Loucy (cell line): ENCODE measurements around the gene SMARCB1.

Experiments
- H2AFZ ChIP-seq: fragments of 200-600 bp; sonication (generic); 2 replicates; pipeline ENCODE4 v1.6.0; 2016; ENCODE audit warnings: antibody characterized with exemption, mild to moderate bottlenecking, low read length, moderate library complexity
- H3F3A ChIP-seq: fragments of 200-600 bp; 2 replicates; pipeline ENCODE4 v1.6.0; 2016; ENCODE audit warnings: antibody characterized with exemption, low read depth, mild to moderate bottlenecking
- H3K27me3 ChIP-seq: fragments of 200-600 bp; sonication (generic); 2 replicates; pipeline ENCODE4 v1.6.1; 2014; ENCODE audit warnings: low read length, mild to moderate bottlenecking; ENCODE audit not compliant: insufficient read depth, poor library complexity, severe bottlenecking
- H3K36me3 ChIP-seq: fragments of 200-600 bp; sonication (generic); 2 replicates; pipeline ENCODE4 v1.6.1; 2016; ENCODE audit warnings: low read length; ENCODE audit not compliant: insufficient read depth
- H3K4me1 ChIP-seq: fragments of 200-600 bp; sonication (generic); 2 replicates; pipeline ENCODE4 v1.5.1; 2014; ENCODE audit warnings: low read length, mild to moderate bottlenecking; ENCODE audit not compliant: insufficient read depth, poor library complexity, severe bottlenecking
- H3K4me2 ChIP-seq: fragments of 200-600 bp; sonication (generic); 2 replicates; pipeline ENCODE4 v1.6.0; 2014; ENCODE audit warnings: antibody characterized with exemption, low read length, low read depth, mild to moderate bottlenecking; ENCODE audit not compliant: poor library complexity, severe bottlenecking
- H3K4me3 ChIP-seq: fragments of 200-600 bp; sonication (generic); 2 replicates; pipeline ENCODE4 v1.5.1; 2014; ENCODE audit warnings: low read length, mild to moderate bottlenecking, mixed read lengths; ENCODE audit not compliant: poor library complexity, severe bottlenecking
- H3K79me2 ChIP-seq: fragments of 200-600 bp; sonication (generic); 2 replicates; pipeline ENCODE4 v1.6.1; 2014; ENCODE audit warnings: low read length; ENCODE audit not compliant: insufficient read depth
- H3K9ac ChIP-seq: fragments of 200-600 bp; sonication (generic); 2 replicates; pipeline ENCODE4 v1.6.0; 2014; ENCODE audit warnings: mild to moderate bottlenecking, low read depth, low read length, moderate library complexity; ENCODE audit not compliant: poor library complexity, severe bottlenecking
- H3K9me2 ChIP-seq: fragments of 200-600 bp; sonication (generic); replicated peaks from 2 replicates; pipeline ENCODE4 v1.6.1; 2016; ENCODE audit warnings: low read depth, low read length, mixed read lengths
- H3K9me3 ChIP-seq: fragments of 200-600 bp; sonication (generic); 2 replicates; pipeline ENCODE4 v1.6.1; 2014; ENCODE audit warnings: mild to moderate bottlenecking, antibody characterized with exemption, low read length, low read depth; ENCODE audit not compliant: insufficient read depth
- H4K20me1 ChIP-seq: fragments of 200-600 bp; sonication (generic); 2 replicates; pipeline ENCODE4 v1.6.0; 2014; ENCODE audit warnings: antibody characterized with exemption, low read length, mild to moderate bottlenecking; ENCODE audit not compliant: insufficient read depth, poor library complexity, severe bottlenecking
- EZH2phosphoT487 ChIP-seq: fragments of 200-600 bp; IDR thresholded peaks from 2 replicates; pipeline ENCODE4 v1.6.1; 2018; ENCODE audit warnings: antibody characterized with exemption, mild to moderate bottlenecking, moderate library complexity, borderline replicate concordance
- TF ChIP-seq, protein P1 (sequence below): fragments of 200-600 bp; sonication (generic); conservative IDR thresholded peaks from 2 replicates; pipeline ENCODE4 v1.5.1; 2014; ENCODE audit warnings: mild to moderate bottlenecking, antibody characterized with exemption, low read length

SMARCB1 gene

DNA sequence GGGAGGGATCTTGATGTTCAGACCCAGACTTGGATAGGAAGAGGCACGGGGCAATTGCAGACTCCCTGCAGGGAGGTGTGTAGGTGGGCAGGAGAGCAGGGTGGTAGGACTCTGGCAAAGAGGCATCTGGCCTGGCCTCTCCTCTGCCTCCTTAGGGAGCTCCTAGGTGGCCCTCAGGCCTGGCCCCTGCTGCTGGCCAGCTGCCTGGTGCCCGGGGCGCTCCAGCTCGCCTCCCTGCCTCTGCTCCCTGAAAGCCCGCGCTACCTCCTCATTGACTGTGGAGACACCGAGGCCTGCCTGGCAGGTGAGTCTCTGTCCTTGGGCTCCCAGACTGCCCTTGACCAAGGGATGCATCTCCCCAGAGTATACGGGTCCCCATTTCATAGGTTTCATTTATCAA is 90.8 kb downstream of the SMARCB1 start:
- no peaks in the 10 kb centered on the region for H4K20me1 ChIP-seq
- no peak overlapping the region for H3K4me2 ChIP-seq
- no peak overlapping the region for H3K4me3 ChIP-seq
- no peaks in the 10 kb centered on the region for H3K79me2 ChIP-seq
- H3K9me3 ChIP-seq, result no peaks in the 10 kb centered on the region
- H3K9me2 ChIP-seq, result no peaks in the 10 kb centered on the region
- H3K36me3 ChIP-seq, result peaks cover 4% of the 10 kb centered on the region; the same call in 1 of the 2 replicates
- H3F3A ChIP-seq, result no peaks in the 10 kb centered on the region
- TF ChIP-seq, protein P1, sequence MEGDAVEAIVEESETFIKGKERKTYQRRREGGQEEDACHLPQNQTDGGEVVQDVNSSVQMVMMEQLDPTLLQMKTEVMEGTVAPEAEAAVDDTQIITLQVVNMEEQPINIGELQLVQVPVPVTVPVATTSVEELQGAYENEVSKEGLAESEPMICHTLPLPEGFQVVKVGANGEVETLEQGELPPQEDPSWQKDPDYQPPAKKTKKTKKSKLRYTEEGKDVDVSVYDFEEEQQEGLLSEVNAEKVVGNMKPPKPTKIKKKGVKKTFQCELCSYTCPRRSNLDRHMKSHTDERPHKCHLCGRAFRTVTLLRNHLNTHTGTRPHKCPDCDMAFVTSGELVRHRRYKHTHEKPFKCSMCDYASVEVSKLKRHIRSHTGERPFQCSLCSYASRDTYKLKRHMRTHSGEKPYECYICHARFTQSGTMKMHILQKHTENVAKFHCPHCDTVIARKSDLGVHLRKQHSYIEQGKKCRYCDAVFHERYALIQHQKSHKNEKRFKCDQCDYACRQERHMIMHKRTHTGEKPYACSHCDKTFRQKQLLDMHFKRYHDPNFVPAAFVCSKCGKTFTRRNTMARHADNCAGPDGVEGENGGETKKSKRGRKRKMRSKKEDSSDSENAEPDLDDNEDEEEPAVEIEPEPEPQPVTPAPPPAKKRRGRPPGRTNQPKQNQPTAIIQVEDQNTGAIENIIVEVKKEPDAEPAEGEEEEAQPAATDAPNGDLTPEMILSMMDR, result no peak
- TF ChIP-seq EZH2phosphoT487, result no peak
- H3K9ac ChIP-seq, result no peak overlapping the region
- no peaks in the 10 kb centered on the region for H3K27me3 ChIP-seq
- H3K4me1 ChIP-seq, result no peaks in the 10 kb centered on the region
- no peak overlapping the region for H2AFZ ChIP-seq

DNA sequence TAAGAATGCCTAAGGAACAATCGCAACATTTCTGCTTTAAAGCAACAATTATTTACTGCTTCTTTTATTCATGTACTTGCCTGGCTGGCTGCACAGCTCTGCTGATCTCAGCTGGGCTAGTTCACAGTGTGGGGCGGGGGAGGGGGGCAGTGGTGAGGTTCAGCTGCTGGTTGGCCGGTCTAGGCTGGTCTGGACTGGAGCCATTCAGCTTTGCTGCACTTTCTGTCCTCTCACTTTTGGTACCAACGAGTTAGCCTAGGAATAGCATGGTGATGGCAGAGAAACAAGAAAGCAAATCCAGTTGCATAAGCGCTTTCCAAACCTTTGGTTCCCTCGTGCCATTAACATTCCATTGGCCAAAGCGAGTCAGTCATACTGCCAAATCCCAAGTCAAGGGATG is 91.5 kb downstream of the SMARCB1 start:
- no peak for TF ChIP-seq EZH2phosphoT487
- TF ChIP-seq, protein P1, result no peak
- no peaks in the 10 kb centered on the region for H3K27me3 ChIP-seq
- H3F3A ChIP-seq, result no peaks in the 10 kb centered on the region
- H2AFZ ChIP-seq, result no peak overlapping the region
- H3K9me2 ChIP-seq, result no peaks in the 10 kb centered on the region
- no peaks in the 10 kb centered on the region for H3K79me2 ChIP-seq
- H3K4me3 ChIP-seq, result no peak overlapping the region
- H3K4me1 ChIP-seq, result no peaks in the 10 kb centered on the region
- H3K9ac ChIP-seq, result no peak overlapping the region
- no peak overlapping the region for H3K4me2 ChIP-seq
- H3K9me3 ChIP-seq, result no peaks in the 10 kb centered on the region
- H3K36me3 ChIP-seq, result peaks cover 4% of the 10 kb centered on the region; the same call in 1 of the 2 replicates
- H4K20me1 ChIP-seq, result no peaks in the 10 kb centered on the region

DNA sequence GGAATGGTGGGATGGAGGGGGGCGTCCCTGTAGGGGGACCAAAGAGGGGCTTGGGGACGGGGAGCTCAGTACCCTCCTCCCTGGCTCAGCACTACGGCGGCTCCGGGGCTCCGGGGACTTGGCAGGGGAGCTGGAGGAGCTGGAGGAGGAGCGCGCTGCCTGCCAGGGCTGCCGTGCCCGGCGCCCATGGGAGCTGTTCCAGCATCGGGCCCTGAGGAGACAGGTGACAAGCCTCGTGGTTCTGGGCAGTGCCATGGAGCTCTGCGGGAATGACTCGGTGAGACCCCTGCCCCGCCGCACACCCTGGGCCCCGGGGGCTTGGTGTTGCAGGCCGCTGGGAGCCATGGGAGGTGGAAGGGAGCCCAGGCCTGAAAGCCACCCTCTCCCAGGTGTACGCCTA is 95.6 kb downstream of the SMARCB1 start:
- Histone ChIP-seq H3K9ac (no peak overlapping the region), H3K4me2 (no peak overlapping the region), H3K4me1 (no peaks in the 10 kb centered on the region), H3K9me2 (no peaks in the 10 kb centered on the region), H3K9me3 (no peaks in the 10 kb centered on the region), H3K27me3 (no peaks in the 10 kb centered on the region), H3K4me3 (no peak overlapping the region), H2AFZ (no peak overlapping the region), H4K20me1 (no peaks in the 10 kb centered on the region), H3K36me3 (no peaks in the 10 kb centered on the region), H3K79me2 (no peaks in the 10 kb centered on the region), H3F3A (no peaks in the 10 kb centered on the region)
- no peak for TF ChIP-seq EZH2phosphoT487
- TF ChIP-seq, protein P1, result no peak
